ENCODE results near the gene PDE11A. TPM values are rescaled to one million over a fixed set of nuclear protein-coding genes. Genes with fewer than 3 reads are reported as not detected.

PDE11A gene
- total and polyA plus RNA-seq, 8 donors: 0.28 to 5.0 (median 1.7) TPM

DNA sequence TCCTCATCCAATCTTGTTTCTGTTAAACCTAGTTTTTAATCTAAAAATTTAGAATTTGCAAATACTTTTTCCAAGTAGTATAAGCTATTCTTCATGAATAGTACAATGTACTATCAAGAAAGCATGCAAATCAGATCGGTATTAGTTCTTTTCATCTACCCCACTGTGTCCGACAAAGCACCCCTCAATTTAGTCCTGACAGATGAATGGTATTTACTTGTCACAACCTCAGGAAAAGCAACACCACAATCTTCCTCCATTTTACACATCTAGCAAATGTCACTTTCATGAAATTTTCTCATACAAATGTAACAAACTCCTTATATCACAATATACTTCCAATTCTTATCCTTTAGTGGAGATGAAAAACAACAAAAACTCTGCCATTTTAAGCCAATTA lies 163.8 kb downstream of the PDE11A start:
- WGBS, 2 donors: 91 to 92% methylated on average over 2 of the region's 2 CpGs
- no peaks in the 10 kb centered on the region for H3K4me1 ChIP-seq
- no peaks in the 10 kb centered on the region for H3K9me3 ChIP-seq
- intact Hi-C loops (cut with DNase I): no loop called here
- FAIRE-seq (no peak), ATAC-seq (no peak), DNase-seq (no peak)
- H3K4me3 ChIP-seq: no peak overlapping the region
- H3K27me3 ChIP-seq: no peaks in the 10 kb centered on the region
- TF ChIP-seq, protein P1, sequence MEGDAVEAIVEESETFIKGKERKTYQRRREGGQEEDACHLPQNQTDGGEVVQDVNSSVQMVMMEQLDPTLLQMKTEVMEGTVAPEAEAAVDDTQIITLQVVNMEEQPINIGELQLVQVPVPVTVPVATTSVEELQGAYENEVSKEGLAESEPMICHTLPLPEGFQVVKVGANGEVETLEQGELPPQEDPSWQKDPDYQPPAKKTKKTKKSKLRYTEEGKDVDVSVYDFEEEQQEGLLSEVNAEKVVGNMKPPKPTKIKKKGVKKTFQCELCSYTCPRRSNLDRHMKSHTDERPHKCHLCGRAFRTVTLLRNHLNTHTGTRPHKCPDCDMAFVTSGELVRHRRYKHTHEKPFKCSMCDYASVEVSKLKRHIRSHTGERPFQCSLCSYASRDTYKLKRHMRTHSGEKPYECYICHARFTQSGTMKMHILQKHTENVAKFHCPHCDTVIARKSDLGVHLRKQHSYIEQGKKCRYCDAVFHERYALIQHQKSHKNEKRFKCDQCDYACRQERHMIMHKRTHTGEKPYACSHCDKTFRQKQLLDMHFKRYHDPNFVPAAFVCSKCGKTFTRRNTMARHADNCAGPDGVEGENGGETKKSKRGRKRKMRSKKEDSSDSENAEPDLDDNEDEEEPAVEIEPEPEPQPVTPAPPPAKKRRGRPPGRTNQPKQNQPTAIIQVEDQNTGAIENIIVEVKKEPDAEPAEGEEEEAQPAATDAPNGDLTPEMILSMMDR (IDR thresholded peaks at IDR 0.05): no peak
- no peak overlapping the region for H3K27ac ChIP-seq
- no peaks in the 10 kb centered on the region for H3K36me3 ChIP-seq

DNA sequence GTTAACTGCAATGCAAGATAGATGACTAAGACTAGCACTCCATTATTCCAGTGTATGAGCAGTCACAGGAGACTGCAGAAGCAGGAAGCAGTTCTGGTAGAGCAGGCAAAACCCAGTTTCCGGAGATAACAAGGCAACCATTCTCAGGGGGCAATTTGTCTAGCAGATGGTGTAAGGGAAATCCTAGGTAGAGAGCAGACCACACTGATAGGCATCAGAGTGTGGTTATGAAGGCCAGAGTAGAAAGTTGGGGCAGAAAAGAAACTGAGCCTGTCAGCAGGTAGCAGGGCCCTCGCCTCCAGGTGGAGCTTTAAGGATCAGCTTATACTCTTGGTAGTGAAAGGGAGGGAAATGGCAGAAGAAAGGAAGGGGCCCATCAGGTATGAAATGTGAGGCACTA lies 164.4 kb downstream of the PDE11A start:
- WGBS, 2 donors: 82 to 96% methylated on average over 2 of the region's 2 CpGs
- TF ChIP-seq, protein P1 (IDR thresholded peaks at IDR 0.05): no peak
- intact Hi-C loops (cut with DNase I): no loop called here

DNA sequence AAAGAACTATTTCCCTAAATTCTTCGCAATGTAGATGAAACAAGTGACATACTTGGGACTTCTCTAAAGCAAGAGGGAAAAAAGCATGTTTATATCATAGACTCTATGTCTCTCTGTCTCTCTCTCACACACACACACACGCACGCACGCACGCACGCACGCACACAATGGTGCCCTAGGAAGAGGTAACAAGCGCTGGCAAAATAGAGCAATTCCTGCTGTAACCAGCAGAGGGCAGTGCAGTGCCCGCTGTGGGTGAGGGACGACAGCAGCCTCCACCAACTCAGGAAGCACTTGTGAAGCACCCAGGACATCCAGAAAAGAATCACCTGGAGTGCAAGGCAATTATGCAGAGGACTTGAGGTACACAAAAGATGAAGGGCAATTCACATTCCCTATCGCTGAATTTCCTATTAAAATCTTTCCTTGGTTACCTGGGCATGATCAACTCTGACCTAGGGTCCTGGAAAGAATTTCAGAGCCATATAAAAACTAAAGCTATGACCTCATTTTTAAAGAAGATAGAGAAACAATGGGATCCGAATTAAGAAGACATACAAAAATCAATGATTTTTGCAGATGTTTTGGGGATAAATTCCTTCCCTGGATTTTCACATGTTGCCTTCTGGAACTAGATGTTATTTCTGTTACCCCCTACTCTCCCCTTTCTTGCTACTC lies 166.4 kb downstream of the PDE11A start:
- FAIRE-seq (no peak), ATAC-seq (peak; percentile 86 to 98 (median 95)), DNase-seq (peak; percentile 21 to 85 (median 72))
- Histone ChIP-seq H3K27me3 (no peaks in the 10 kb centered on the region), H3K27ac (no peak overlapping the region), H3K4me3 (no peak overlapping the region), H3K4me1 (no peaks in the 10 kb centered on the region), H3K36me3 (no peaks in the 10 kb centered on the region), H3K9me3 (no peaks in the 10 kb centered on the region)
- intact Hi-C loops (cut with DNase I): no loop called here
- TF ChIP-seq, protein P1 (IDR thresholded peaks at IDR 0.05): peak; percentile 63 to 85 (median 80)
- 13 to 15% methylated on average over 12 of the region's 12 CpGs for WGBS, 2 donors

More for the DNA sequence above, 164.4 kb downstream of the PDE11A start:
- no peaks in the 10 kb centered on the region for H3K27me3 ChIP-seq
- FAIRE-seq (no peak), ATAC-seq (no peak), DNase-seq (no peak)
- H3K4me1 ChIP-seq: no peaks in the 10 kb centered on the region
- H3K4me3 ChIP-seq: no peak overlapping the region
- no peak overlapping the region for H3K27ac ChIP-seq
- H3K9me3 ChIP-seq: no peaks in the 10 kb centered on the region
- no peaks in the 10 kb centered on the region for H3K36me3 ChIP-seq

GRCh38 chr2:177905640-177906039 lies 166.9 kb downstream of the PDE11A start:
- WGBS, 2 donors: 64 to 75% methylated on average over 2 of the region's 2 CpGs
- intact Hi-C loops (cut with DNase I): no loop called here
- no peaks in the 10 kb centered on the region for H3K36me3 ChIP-seq
- TF ChIP-seq, protein P1 (IDR thresholded peaks at IDR 0.05): no peak
- FAIRE-seq (no peak), ATAC-seq (peak in 1 of 4 donors; percentile 22), DNase-seq (no peak)
- H3K4me3 ChIP-seq: no peak overlapping the region
- H3K27me3 ChIP-seq: no peaks in the 10 kb centered on the region
- H3K27ac ChIP-seq: no peak overlapping the region
- no peaks in the 10 kb centered on the region for H3K4me1 ChIP-seq
- no peaks in the 10 kb centered on the region for H3K9me3 ChIP-seq

DNA sequence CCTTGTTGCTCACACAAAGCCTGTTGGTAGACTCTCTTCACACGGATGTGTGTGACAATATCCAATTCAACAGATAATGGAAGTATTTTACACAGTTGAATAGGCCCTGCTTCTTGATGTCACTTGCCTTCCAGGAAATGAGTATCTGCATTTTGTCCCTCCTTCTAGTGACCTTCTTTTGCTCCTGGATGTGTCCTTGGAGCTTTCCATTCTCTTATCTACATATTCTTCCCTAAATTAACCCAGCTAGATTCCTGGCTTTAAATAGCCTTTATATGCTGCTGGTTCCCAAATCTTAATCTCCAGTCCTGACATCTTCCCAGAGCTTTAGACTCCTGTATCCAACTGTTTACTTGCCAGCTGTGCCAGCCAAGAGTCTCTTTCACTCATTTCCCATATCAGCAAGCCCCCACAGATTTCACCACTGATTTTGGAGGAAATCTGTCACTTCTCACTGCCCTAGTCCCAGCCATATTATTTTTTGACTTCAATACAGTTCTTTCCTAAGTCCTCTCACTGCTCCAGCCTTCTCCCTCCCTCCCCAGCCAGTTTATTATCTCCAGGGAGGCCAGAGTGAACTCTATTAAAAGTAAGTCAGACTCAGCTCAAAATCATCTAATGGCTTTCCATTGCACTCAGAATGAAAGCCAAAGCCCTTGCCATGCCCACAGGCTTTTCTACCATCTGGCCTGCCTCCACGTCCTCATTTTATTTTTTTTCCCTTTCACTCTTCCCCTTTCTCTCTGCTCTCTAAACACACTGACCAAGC lies 170.0 kb downstream of the PDE11A start:
- ATAC-seq (no peak), FAIRE-seq (no peak), DNase-seq (no peak)
- no peak overlapping the region for H3K4me3 ChIP-seq
- H3K27me3 ChIP-seq: no peaks in the 10 kb centered on the region
- TF ChIP-seq, protein P1 (IDR thresholded peaks at IDR 0.05): no peak
- no peak overlapping the region for H3K27ac ChIP-seq
- intact Hi-C loops (cut with DNase I): no loop called here
- H3K9me3 ChIP-seq: no peaks in the 10 kb centered on the region
- 70 to 73% methylated on average over 2 of the region's 2 CpGs for WGBS, 2 donors
- H3K4me1 ChIP-seq: no peaks in the 10 kb centered on the region
- no peaks in the 10 kb centered on the region for H3K36me3 ChIP-seq

Data from pancreas (tissue), 10 donors.